Measurements from ENCODE around the gene NOXA1. TPM values are rescaled to one million over a fixed set of nuclear protein-coding genes. Genes with fewer than 3 reads are reported as not detected.

The NOXA1 gene
- total and polyA plus RNA-seq, 7 donors = 1.4 to 16.4 (median 3.3) TPM

DNA sequence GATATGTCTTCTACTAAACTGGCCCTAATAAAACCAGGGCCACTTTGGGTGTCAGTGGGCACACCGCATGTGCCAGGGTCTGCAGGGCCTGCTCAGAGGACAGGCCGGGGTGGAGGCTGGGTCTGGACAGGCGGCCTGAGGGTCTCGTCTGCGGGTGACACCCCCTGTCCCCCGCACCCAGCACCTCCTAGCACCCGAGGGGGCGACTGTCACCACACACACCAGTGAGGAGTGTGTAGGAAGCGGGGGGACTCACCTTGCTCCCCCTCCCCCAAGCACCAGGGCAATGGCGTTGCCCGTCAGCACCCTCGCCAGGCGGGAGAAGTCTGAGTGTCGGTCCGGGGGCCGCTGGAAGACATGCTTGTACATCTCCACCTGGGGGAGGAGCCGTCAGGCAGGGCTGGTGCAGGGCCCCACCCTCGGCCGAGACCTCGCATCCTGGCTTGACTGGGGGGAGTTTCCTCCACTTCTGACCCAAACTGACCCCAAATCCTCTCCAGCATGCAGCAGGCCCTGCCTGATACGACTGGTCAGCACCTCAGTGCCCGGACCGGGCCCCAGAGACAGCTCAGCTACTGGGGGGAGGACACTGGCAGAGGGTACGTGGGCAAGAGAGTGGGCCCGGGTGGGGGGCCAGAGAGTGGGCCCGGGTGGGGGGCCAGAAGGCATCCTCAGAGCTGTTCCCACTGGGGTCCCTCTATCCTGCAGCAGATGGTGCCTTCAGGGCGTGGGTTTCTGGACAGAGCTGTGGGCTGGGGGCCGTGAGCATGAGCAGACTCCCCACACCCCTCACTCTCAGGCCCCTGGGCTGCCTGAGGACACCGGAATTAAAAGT lies 54.8 kb downstream of the NOXA1 start:
- peak; percentile 61 for DNase-seq
- WGBS, 2 donors = 89 to 90% methylated on average over 29 of the region's 29 CpGs
- Histone ChIP-seq H3K4me3 (no peak overlapping the region), H3K4me1 (peaks cover 0 to 12% (median 9%) of the 10 kb centered on the region in 4 donors), H3K9me3 (peaks cover 0 to 7% (median 4%) of the 10 kb centered on the region in 4 donors), H3K27me3 (no peaks in the 10 kb centered on the region), H3K27ac (no peak overlapping the region), H3K36me3 (no peaks in the 10 kb centered on the region)
- intact Hi-C loops (cut with DNase I) = no loop called here
- TF ChIP-seq EP300 (IDR thresholded peaks at IDR 0.05) = no peak

DNA sequence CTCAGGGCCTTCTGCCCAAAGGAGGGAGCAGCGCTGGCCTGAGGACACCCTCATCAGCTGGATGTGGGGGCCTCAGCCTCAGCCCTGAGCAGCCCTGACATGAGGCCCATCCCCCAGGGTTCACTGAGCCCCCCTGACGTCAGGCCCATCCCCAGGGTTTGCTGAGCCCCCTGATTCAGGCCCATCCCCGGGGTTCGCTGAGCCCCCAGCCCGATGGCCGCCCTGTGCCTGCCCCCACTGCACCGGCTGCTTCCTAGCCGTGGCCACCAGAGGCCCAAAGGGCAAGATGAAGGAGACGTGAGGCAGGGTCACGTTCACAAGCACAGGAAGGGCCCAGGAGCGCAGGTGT lies 55.4 kb downstream of the NOXA1 start:
- no peak overlapping the region for H3K4me3 ChIP-seq
- H3K27ac ChIP-seq = no peak overlapping the region
- peaks cover 0 to 12% (median 9%) of the 10 kb centered on the region in 4 donors for H3K4me1 ChIP-seq
- DNase-seq = peak; percentile 46
- H3K27me3 ChIP-seq = no peaks in the 10 kb centered on the region
- H3K9me3 ChIP-seq = peaks cover 0 to 7% (median 4%) of the 10 kb centered on the region in 4 donors
- no peaks in the 10 kb centered on the region for H3K36me3 ChIP-seq
- intact Hi-C loops (cut with DNase I) = no loop called here
- WGBS, 2 donors = 87 to 88% methylated on average over 11 of the region's 11 CpGs
- no peak for TF ChIP-seq EP300 (IDR thresholded peaks at IDR 0.05)
- TF ChIP-seq, protein P1, sequence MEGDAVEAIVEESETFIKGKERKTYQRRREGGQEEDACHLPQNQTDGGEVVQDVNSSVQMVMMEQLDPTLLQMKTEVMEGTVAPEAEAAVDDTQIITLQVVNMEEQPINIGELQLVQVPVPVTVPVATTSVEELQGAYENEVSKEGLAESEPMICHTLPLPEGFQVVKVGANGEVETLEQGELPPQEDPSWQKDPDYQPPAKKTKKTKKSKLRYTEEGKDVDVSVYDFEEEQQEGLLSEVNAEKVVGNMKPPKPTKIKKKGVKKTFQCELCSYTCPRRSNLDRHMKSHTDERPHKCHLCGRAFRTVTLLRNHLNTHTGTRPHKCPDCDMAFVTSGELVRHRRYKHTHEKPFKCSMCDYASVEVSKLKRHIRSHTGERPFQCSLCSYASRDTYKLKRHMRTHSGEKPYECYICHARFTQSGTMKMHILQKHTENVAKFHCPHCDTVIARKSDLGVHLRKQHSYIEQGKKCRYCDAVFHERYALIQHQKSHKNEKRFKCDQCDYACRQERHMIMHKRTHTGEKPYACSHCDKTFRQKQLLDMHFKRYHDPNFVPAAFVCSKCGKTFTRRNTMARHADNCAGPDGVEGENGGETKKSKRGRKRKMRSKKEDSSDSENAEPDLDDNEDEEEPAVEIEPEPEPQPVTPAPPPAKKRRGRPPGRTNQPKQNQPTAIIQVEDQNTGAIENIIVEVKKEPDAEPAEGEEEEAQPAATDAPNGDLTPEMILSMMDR (IDR thresholded peaks at IDR 0.05) = no peak
- TF ChIP-seq POLR2AphosphoS5 (IDR thresholded peaks at IDR 0.05) = no peak
- TF ChIP-seq POLR2A (IDR thresholded peaks at IDR 0.05) = no peak

DNA sequence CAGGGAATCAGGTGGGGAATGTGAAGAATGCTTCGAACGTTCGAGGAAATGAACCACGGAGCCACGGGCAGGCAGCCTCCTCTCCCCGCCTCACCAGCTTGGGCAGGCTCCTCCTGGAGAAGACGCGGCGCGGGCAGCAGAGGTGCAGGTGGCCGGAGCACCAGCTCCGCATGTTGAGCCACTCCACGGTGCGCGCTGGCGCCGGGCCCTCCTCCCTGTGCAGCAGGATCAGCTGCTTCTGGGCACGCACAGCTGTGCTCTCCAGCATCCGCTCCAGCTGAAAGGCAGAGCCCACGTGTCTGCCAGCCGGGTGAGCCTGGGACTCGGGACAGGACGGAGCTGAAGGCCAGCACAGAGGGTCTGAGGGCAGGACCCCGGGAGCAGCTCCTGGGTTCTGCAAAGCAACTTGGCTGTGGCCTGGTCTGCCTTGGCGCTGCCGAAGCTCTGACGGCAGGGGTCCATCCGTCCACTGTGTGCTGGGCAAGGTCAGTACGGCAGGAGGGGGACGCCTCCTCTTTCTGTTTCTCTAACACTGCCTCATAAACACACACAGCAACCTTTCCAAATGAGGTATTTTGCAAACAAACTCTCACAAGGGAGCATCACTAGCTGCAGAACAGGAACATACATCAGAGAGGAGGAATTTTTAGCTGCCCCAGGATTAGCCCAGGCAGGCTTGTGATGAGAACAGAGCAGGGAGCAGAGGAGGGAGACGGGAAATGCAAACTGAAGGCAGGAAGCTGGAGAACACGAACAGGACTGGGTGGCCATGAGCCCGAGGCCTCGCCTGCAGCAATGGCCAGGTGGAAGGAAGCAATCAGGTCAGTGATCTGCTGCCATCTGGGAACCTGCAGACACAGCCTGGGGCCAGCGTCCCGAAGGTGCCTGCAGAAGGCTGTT lies 56.0 kb downstream of the NOXA1 start:
- TF ChIP-seq, protein P1 (IDR thresholded peaks at IDR 0.05) = no peak
- TF ChIP-seq POLR2A (IDR thresholded peaks at IDR 0.05) (no peak), EP300 (IDR thresholded peaks at IDR 0.05) (no peak), POLR2AphosphoS5 (IDR thresholded peaks at IDR 0.05) (no peak)
- Histone ChIP-seq H3K27me3 (no peaks in the 10 kb centered on the region), H3K27ac (no peak overlapping the region), H3K36me3 (no peaks in the 10 kb centered on the region), H3K4me3 (no peak overlapping the region), H3K9me3 (peaks cover 0 to 7% (median 4%) of the 10 kb centered on the region in 4 donors), H3K4me1 (peaks cover 0 to 12% (median 9%) of the 10 kb centered on the region in 4 donors)
- 80 to 82% methylated on average over 36 of the region's 36 CpGs for WGBS, 2 donors
- DNase-seq = peak; percentile 46
- intact Hi-C loops (cut with DNase I) = no loop called here

- Histone ChIP-seq H3K4me3 (no peak overlapping the region), H3K27ac (no peak overlapping the region), H3K4me1 (peaks cover 0 to 12% (median 9%) of the 10 kb centered on the region in 4 donors), H3K36me3 (no peaks in the 10 kb centered on the region), H3K9me3 (peaks cover 0 to 6% (median 4%) of the 10 kb centered on the region in 4 donors), H3K27me3 (no peaks in the 10 kb centered on the region)
- TF ChIP-seq, protein P1 (IDR thresholded peaks at IDR 0.05) = no peak
- TF ChIP-seq EP300 (IDR thresholded peaks at IDR 0.05) (no peak), POLR2AphosphoS5 (IDR thresholded peaks at IDR 0.05) (no peak), POLR2A (IDR thresholded peaks at IDR 0.05) (no peak)
- WGBS, 2 donors = 86% methylated on average over 32 of the region's 32 CpGs
- intact Hi-C loops (cut with DNase I) = no loop called here
- DNase-seq = no peak
Measured at GRCh38 chr9:137479892-137480685, 56.9 kb downstream of the NOXA1 start.

Measured in sigmoid colon (tissue), 7 donors.